Hepatocyte (in vitro differentiated cells): ENCODE measurements around the gene LPP.

ENCODE experiments used
- CTCF ChIP-seq: fragments of 200-600 bp; sonication (generic); IDR thresholded peaks from 2 replicates; pipeline ENCODE4 v1.5.1; 2016; ENCODE audit warnings: antibody characterized with exemption, mild to moderate bottlenecking; ENCODE audit not compliant: poor library complexity
- EZH2 ChIP-seq: fragments of 200-600 bp; sonication (generic); IDR thresholded peaks from 2 replicates; pipeline ENCODE4 v1.6.1; 2016; ENCODE audit warnings: antibody characterized with exemption, mild to moderate bottlenecking, borderline replicate concordance

GRCh38 chr3:188416041-188416440 is 262.1 kb downstream of the LPP start:
- TF ChIP-seq CTCF = no peak
- no peak for TF ChIP-seq EZH2
